ENCODE measurements around the gene ADAM12.

Gene ADAM12

DNA sequence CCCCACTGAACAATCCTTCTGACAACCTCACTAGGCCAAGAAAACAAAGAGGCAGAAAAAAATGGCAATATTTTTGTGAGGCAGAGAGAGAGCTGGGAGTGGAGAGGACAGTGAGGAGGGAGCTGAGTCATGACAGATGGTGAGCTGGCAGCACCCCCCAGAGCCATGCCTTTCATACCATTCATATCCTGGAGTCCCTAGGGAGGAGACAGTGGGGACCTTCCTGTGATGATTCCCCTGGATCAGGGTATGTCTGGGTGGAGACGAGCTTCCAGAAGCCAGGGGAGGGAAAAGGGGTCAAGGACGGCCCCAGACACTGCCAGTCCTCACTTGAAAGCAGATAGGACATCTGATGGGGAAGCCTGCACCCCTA is 160.5 kb downstream of the ADAM12 start:
- TF ChIP-seq CTCF (IDR thresholded peaks at IDR 0.05; ENCODE audit: borderline replicate concordance, insufficient read depth, low read depth, low read length): no peak
- no peak overlapping the region for H3K4me3 ChIP-seq (ENCODE audit: low read depth, low read length)

GRCh38 chr10:126226988-126227761 is 161.1 kb downstream of the ADAM12 start:
- H3K4me3 ChIP-seq (ENCODE audit: low read depth, low read length): no peak overlapping the region
- TF ChIP-seq CTCF (IDR thresholded peaks at IDR 0.05; ENCODE audit: borderline replicate concordance, insufficient read depth, low read depth, low read length): no peak

GRCh38 chr10:126226205-126226604 is 162.1 kb downstream of the ADAM12 start:
- no peak for TF ChIP-seq CTCF (IDR thresholded peaks at IDR 0.05; ENCODE audit: borderline replicate concordance, insufficient read depth, low read depth, low read length)
- no peak overlapping the region for H3K4me3 ChIP-seq (ENCODE audit: low read depth, low read length)

- no peak overlapping the region for H3K4me3 ChIP-seq (ENCODE audit: low read depth, low read length)
- TF ChIP-seq CTCF (IDR thresholded peaks at IDR 0.05; ENCODE audit: borderline replicate concordance, insufficient read depth, low read depth, low read length): no peak
Measured at GRCh38 chr10:126225672-126226008, 162.6 kb downstream of the ADAM12 start.

GRCh38 chr10:126224967-126225671 is 163.2 kb downstream of the ADAM12 start:
- H3K4me3 ChIP-seq (ENCODE audit: low read depth, low read length): no peak overlapping the region
- no peak for TF ChIP-seq CTCF (IDR thresholded peaks at IDR 0.05; ENCODE audit: borderline replicate concordance, insufficient read depth, low read depth, low read length)

DNA sequence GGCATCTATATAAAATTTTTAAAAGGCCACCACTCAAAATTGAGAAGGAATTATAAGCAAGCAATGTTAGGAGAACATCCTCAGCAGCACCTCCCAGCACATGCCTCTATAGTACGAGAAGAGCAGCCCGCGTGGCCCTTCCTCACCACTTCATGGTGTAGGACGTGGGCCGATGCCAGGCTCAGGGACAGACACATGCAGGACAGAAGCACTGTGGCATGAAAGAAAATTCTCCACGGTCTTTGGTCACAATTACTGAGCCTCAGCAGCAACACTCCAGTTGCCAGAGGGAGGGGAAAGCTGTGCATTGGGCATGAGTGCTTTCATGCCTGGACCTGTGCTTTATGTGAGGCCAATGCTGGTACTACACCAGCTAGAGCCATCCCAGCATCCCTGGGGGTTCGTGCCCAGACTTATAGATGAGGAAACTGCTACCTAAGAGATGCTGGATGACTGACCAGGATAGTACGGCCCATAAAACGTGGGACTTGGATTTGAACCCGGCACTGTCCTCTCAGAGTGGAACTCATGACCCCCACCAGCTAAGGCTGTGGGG is 164.7 kb downstream of the ADAM12 start:
- no peak for TF ChIP-seq CTCF (IDR thresholded peaks at IDR 0.05; ENCODE audit: borderline replicate concordance, insufficient read depth, low read depth, low read length)

More for the DNA sequence above, 164.7 kb downstream of the ADAM12 start:
- H3K4me3 ChIP-seq (ENCODE audit: low read depth, low read length): no peak overlapping the region
